SK-N-SH (cell line): Measurements from ENCODE around the gene FKBP4. TPM values are rescaled to one million over a fixed set of nuclear protein-coding genes. Genes with fewer than 3 reads are reported as not detected.

Experiments
- CTCF ChIA-PET: fragments of 300-600, 350-600 bp; formaldehyde crosslinking; extraction: SDS; loops from one replicate; lab custom pipeline; 2021; lab: Yijun Ruan, JAX
- POLR2A ChIA-PET: fragments of 350-600 bp; sonication (Branson Sonifier 250); formaldehyde crosslinking; extraction: SDS; loops from one replicate; lab custom pipeline; 2020; ENCODE audit warnings: antibody characterized with exemption, inconsistent platforms; lab: Yijun Ruan, JAX
- DNase-seq: peaks from one replicate; pipeline ENCODE4 v3.0.0; 2012
- H2AFZ ChIP-seq: fragments of 200-600 bp; sonication (generic); 2 replicates; pipeline ENCODE4 v1.8.1; 2016; ENCODE audit warnings: antibody characterized with exemption, mild to moderate bottlenecking, low read depth
- H3F3A ChIP-seq: fragments of 200-600 bp; sonication (generic); replicated peaks from 2 replicates; pipeline ENCODE3; 2016; ENCODE audit warnings: antibody characterized with exemption, mild to moderate bottlenecking; ENCODE audit not compliant: insufficient read depth
- H3K27ac ChIP-seq, 2 experiments: fragments of 200-500 bp in 1 of 2; fragments of 200-600 bp in 1 of 2; sonication (Bioruptor generic) in 1 of 2; sonication (generic), shearing (Covaris generic) in 1 of 2; 2 replicates each; pipeline versions ENCODE4 v1.5.1 to v1.6.1; 2014 to 2016; ENCODE audit warnings: low read depth in 2 of 2, inconsistent platforms in 1 of 2, low read length in 1 of 2, mild to moderate bottlenecking in 1 of 2, mixed read lengths in 1 of 2
- H3K27me3 ChIP-seq: fragments of 200-600 bp; sonication (generic), shearing (Covaris generic); 2 replicates; pipeline ENCODE4 v1.6.1; 2016; ENCODE audit warnings: mixed run types; ENCODE audit not compliant: insufficient read depth
- H3K36me3 ChIP-seq, 2 experiments: fragments of 200-500 bp in 1 of 2; fragments of 200-600 bp in 1 of 2; sonication (Bioruptor generic) in 1 of 2; sonication (generic) in 1 of 2; replicated peaks in 1 of 2; 2 replicates each; pipeline versions ENCODE3 to v1.5.1; 2014 to 2016; ENCODE audit warnings: low read length in 1 of 2, mild to moderate bottlenecking in 1 of 2; ENCODE audit not compliant: insufficient read depth in 2 of 2, control insufficient read depth in 1 of 2
- H3K4me1 ChIP-seq, 2 experiments: fragments of 200-500 bp in 1 of 2; fragments of 200-600 bp in 1 of 2; sonication (Bioruptor generic) in 1 of 2; sonication (generic), shearing (Covaris generic) in 1 of 2; 2 replicates each; pipeline versions ENCODE4 v1.5.1 to v1.6.1; 2014 to 2016; ENCODE audit warnings: low read depth in 1 of 2, low read length in 1 of 2, mixed run types in 1 of 2; ENCODE audit not compliant: insufficient read depth in 2 of 2, control insufficient read depth in 1 of 2
- H3K4me2 ChIP-seq: fragments of 200-600 bp; sonication (generic), shearing (Covaris generic); 2 replicates; pipeline ENCODE4 v1.6.1; 2017; ENCODE audit warnings: mixed run types
- H3K4me3 ChIP-seq, 2 experiments: fragments of 200-500 bp in 1 of 2; fragments of 200-600 bp in 1 of 2; sonication (Bioruptor generic) in 1 of 2; sonication (generic), shearing (Covaris generic) in 1 of 2; 2 replicates each; pipeline versions ENCODE4 v1.5.1 to v1.8.1; 2014 to 2016; ENCODE audit warnings: low read depth in 2 of 2, inconsistent platforms in 1 of 2, low read length in 1 of 2, mild to moderate bottlenecking in 1 of 2, mixed read lengths in 1 of 2, moderate library complexity in 1 of 2
- H3K79me2 ChIP-seq: fragments of 200-600 bp; sonication (generic); 2 replicates; pipeline ENCODE4 v1.8.1; 2017; ENCODE audit warnings: mild to moderate bottlenecking; ENCODE audit not compliant: insufficient read depth
- H3K9ac ChIP-seq: fragments of 200-600 bp; sonication (generic); 2 replicates; pipeline ENCODE4 v1.6.1; 2017; ENCODE audit warnings: mixed run types
- H3K9me2 ChIP-seq: fragments of 200-600 bp; sonication (generic); 2 replicates; pipeline ENCODE4 v1.6.1; 2017; ENCODE audit warnings: mixed run types
- H3K9me3 ChIP-seq: fragments of 200-600 bp; sonication (generic); 2 replicates; pipeline ENCODE4 v1.6.1; 2017; ENCODE audit warnings: mixed run types, mild to moderate bottlenecking, moderate library complexity
- H4K20me1 ChIP-seq: fragments of 200-600 bp; sonication (generic); 2 replicates; pipeline ENCODE4 v1.6.1; 2017; ENCODE audit warnings: mild to moderate bottlenecking, mixed run types; ENCODE audit not compliant: insufficient read depth
- ELF1 ChIP-seq: IDR thresholded peaks from 2 replicates; pipeline ENCODE4 v1.4.0; 2012
- EP300 ChIP-seq, 2 experiments: IDR thresholded peaks; 2 replicates each; pipeline versions ENCODE4 v1.4.0 to v1.6.1; 2012; ENCODE audit warnings: borderline replicate concordance in 1 of 2, low read depth in 1 of 2, low read length in 1 of 2
- FOSL2 ChIP-seq: IDR thresholded peaks from 2 replicates; pipeline ENCODE4 v1.4.0; 2012; ENCODE audit warnings: low read depth, mild to moderate bottlenecking, moderate library complexity, borderline replicate concordance
- FOXM1 ChIP-seq: IDR thresholded peaks from 2 replicates; pipeline ENCODE4 v1.4.0; 2012; ENCODE audit warnings: low read depth, mild to moderate bottlenecking
- GATA2 ChIP-seq: sonication (generic); formaldehyde crosslinking; IDR thresholded peaks from 2 replicates; pipeline ENCODE4 v1.5.0; 2020; ENCODE audit warnings: mild to moderate bottlenecking, missing genetic modification reagents
- IRF3 ChIP-seq: fragments of 150-350 bp; IDR thresholded peaks from 2 replicates; pipeline ENCODE4 v1.6.1; 2016; ENCODE audit warnings: mild to moderate bottlenecking, low read depth, low read length
- JUND ChIP-seq: IDR thresholded peaks from 2 replicates; pipeline ENCODE4 v1.4.0; 2012
- NFIC ChIP-seq: IDR thresholded peaks from 2 replicates; pipeline ENCODE4 v1.4.0; 2012; ENCODE audit warnings: borderline replicate concordance
- RFX5 ChIP-seq: IDR thresholded peaks from 2 replicates; pipeline ENCODE4 v1.6.1; 2012; ENCODE audit warnings: mild to moderate bottlenecking, improper control_type of control experiment, low read length
- TCF12 ChIP-seq: IDR thresholded peaks from 2 replicates; pipeline ENCODE4 v1.4.0; 2012
- TEAD4 ChIP-seq: IDR thresholded peaks from 2 replicates; pipeline ENCODE4 v1.4.0; 2012; ENCODE audit warnings: mild to moderate bottlenecking, borderline replicate concordance; ENCODE audit not compliant: insufficient read depth
- WGBS: methylation state at CpG from one replicate; pipeline ENCODE4 v1.1.6; 2017; ENCODE audit warnings: low lambda C conversion rate; 5-methylcytosine and 5-hydroxymethylcytosine counted together
- polyA plus RNA-seq, 3 experiments: library from polyadenylated mRNA; depleted of rRNA; stranded (reverse); fragments of >200 nt; gene quantifications; 2 replicates each; pipeline ENCODE4 v1.2.3, GENCODE V29; 2012

FKBP4 gene
- polyA plus RNA-seq, 1 of the 3 experiments (the other 2 are of a cell fraction): 53.2 TPM

- Histone ChIP-seq H3F3A (no peaks in the 10 kb centered on the region), H3K36me3 (no peaks in the 10 kb centered on the region), H2AFZ (no peak overlapping the region), H3K9me3 (no peaks in the 10 kb centered on the region), H3K79me2 (no peaks in the 10 kb centered on the region), H3K4me1 (peaks cover 0 to 6% of the 10 kb centered on the region in 2 experiments; a peak in 1 of 4 replicates), H3K9me2 (no peaks in the 10 kb centered on the region), H3K4me3 (no peak overlapping the region), H4K20me1 (no peaks in the 10 kb centered on the region), H3K27me3 (no peaks in the 10 kb centered on the region), H3K27ac (no peak overlapping the region), H3K4me2 (no peak overlapping the region), H3K9ac (no peak overlapping the region)
- ChIA-PET POLR2A (no interaction called here), CTCF (interaction anchor here (0.6 to 3.4 kb wide), 11 partner anchors 10 to 355 kb away, joined by 3 to 18 read pairs (median 6); partner anchors contain the start of gene NRIP2)
- 84% methylated on average over 9 of the region's 9 CpGs for WGBS
- TF ChIP-seq TCF12 (no peak), NFIC (no peak), IRF3 (no peak), JUND (no peak), FOSL2 (no peak)
- DNase-seq: no peak
Observed at GRCh38 chr12:2844786-2845185, 50.0 kb downstream of the FKBP4 start.

- Histone ChIP-seq H3K27ac (no peak overlapping the region), H3K4me1 (peaks cover 0 to 6% of the 10 kb centered on the region in 2 experiments; a peak in 1 of 4 replicates), H2AFZ (no peak overlapping the region), H3K27me3 (no peaks in the 10 kb centered on the region), H3K9ac (no peak overlapping the region), H3K4me2 (no peak overlapping the region), H4K20me1 (no peaks in the 10 kb centered on the region), H3K9me2 (no peaks in the 10 kb centered on the region), H3K9me3 (no peaks in the 10 kb centered on the region), H3F3A (no peaks in the 10 kb centered on the region), H3K36me3 (no peaks in the 10 kb centered on the region), H3K79me2 (no peaks in the 10 kb centered on the region), H3K4me3 (no peak overlapping the region)
- CTCF ChIA-PET: interaction anchor here (0.7 to 3.4 kb wide), 13 partner anchors 9 to 197 kb away, joined by 3 to 18 read pairs (median 6); partner anchors contain the start of gene NRIP2
- TF ChIP-seq GATA2 (CRISPR knock-in tag): no peak
- WGBS: 42% methylated on average over 3 of the region's 6 CpGs
- DNase-seq: no peak
- POLR2A ChIA-PET: interaction anchor here (0.9 kb wide), 1 partner anchor 8 kb away, joined by 3 read pairs; no protein-coding TSS in a partner anchor
Observed at GRCh38 chr12:2845280-2845679, 50.5 kb downstream of the FKBP4 start.

GRCh38 chr12:2851931-2852330 lies 57.2 kb downstream of the FKBP4 start:
- Histone ChIP-seq H3K36me3 (no peaks in the 10 kb centered on the region), H3K27ac (no peak overlapping the region), H3K4me2 (no peak overlapping the region), H2AFZ (no peak overlapping the region), H3K9ac (no peak overlapping the region), H3K27me3 (no peaks in the 10 kb centered on the region), H3K4me3 (no peak overlapping the region), H3K9me3 (no peaks in the 10 kb centered on the region), H3K79me2 (no peaks in the 10 kb centered on the region), H4K20me1 (no peaks in the 10 kb centered on the region), H3F3A (no peaks in the 10 kb centered on the region), H3K9me2 (no peaks in the 10 kb centered on the region), H3K4me1 (no peaks in the 10 kb centered on the region)
- ChIA-PET POLR2A (no interaction called here), CTCF (interaction anchor here (0.7 to 3.6 kb wide), 5 partner anchors 68 to 190 kb away, joined by 3 to 14 read pairs (median 3); no protein-coding TSS in a partner anchor)
- no peak for DNase-seq
- WGBS: 92% methylated on average over 3 of the region's 3 CpGs
- TF ChIP-seq TCF12 (no peak), GATA2 (CRISPR knock-in tag) (no peak), FOXM1 (no peak), TEAD4 (no peak), EP300 (IDR thresholded peaks at IDR 0.05; ENCODE audit: borderline replicate concordance in 1 of 2, low read depth in 1 of 2, low read length in 1 of 2) (no peak), RFX5 (no peak), ELF1 (no peak), NFIC (no peak)
- TF ChIP-seq, all 33 proteins: peak for 0
